Endothelial cell of umbilical vein (primary cell): Measurements from ENCODE around the gene BEND5. TPM values are rescaled to one million over a fixed set of nuclear protein-coding genes. Genes with fewer than 3 reads are reported as not detected.

ENCODE experiments used
- BruUV-seq: library from RNA; stranded (reverse); fragments of 400-500 nt; replicated peaks from 2 replicates; lab custom pipeline; 2021; lab: Mats Ljungman, UMichigan
- CTCF ChIA-PET: fragments of 300-600, 350-600 bp; sonication (Branson Sonifier 250); formaldehyde crosslinking; loops from one replicate; lab custom pipeline; 2021; ENCODE audit warnings: antibody characterized with exemption, inconsistent platforms; lab: Charles Lee
- POLR2A ChIA-PET: fragments of 300-600, 350-600 bp; sonication (Branson Sonifier 250); formaldehyde crosslinking; loops from one replicate; lab custom pipeline; 2021; ENCODE audit warnings: antibody characterized with exemption, inconsistent platforms; lab: Charles Lee
- DNase-seq: peaks from one replicate; pipeline ENCODE4 v3.0.0-alpha.2; 2011; ENCODE audit warnings: low read depth, low spot score
- FAIRE-seq: peaks from 2 replicates; lab custom pipeline; 2011; peaks lifted over from hg19 to GRCh38; lab: Jason Lieb, UNC
- H2AFZ ChIP-seq: 2 replicates; pipeline ENCODE4 v1.6.0; 2012; ENCODE audit warnings: low read depth, low read length, control low read depth, inconsistent platforms
- H3K27ac ChIP-seq: 2 replicates; pipeline ENCODE4 v1.5.1; 2011; ENCODE audit warnings: low read depth, mild to moderate bottlenecking, control low read depth, low read length, moderate library complexity; ENCODE audit not compliant: insufficient read depth
- H3K27me3 ChIP-seq, 2 experiments: 2 replicates each; pipeline versions ENCODE4 v1.6.0 to v1.6.1; 2011; ENCODE audit warnings: low read length in 2 of 2, mixed read lengths in 1 of 2; ENCODE audit not compliant: control insufficient read depth in 2 of 2, insufficient read depth in 2 of 2
- H3K36me3 ChIP-seq, 2 experiments: 2 replicates in 1 of 2; 3 replicates in 1 of 2; pipeline ENCODE4 v1.5.1; 2011; ENCODE audit warnings: low read length in 2 of 2, mild to moderate bottlenecking in 1 of 2, moderate library complexity in 1 of 2; ENCODE audit not compliant: control insufficient read depth in 2 of 2, insufficient read depth in 2 of 2; ENCODE audit errors: extremely low read depth in 1 of 2
- H3K4me1 ChIP-seq: 3 replicates; pipeline ENCODE4 v1.5.1; 2011; ENCODE audit warnings: mild to moderate bottlenecking, low read length; ENCODE audit not compliant: control insufficient read depth, insufficient read depth; ENCODE audit errors: extremely low read depth
- H3K4me2 ChIP-seq: 2 replicates; pipeline ENCODE4 v1.6.1; 2011; ENCODE audit warnings: low read length, control low read depth, mixed read lengths; ENCODE audit not compliant: insufficient read depth
- H3K4me3 ChIP-seq, 3 experiments: fragments of 200-600 bp in 1 of 3; sonication (generic), shearing (Covaris generic) in 1 of 3; replicated peaks in 1 of 3; 2 replicates each; pipeline ENCODE4 v1.5.1; 2011 to 2016; ENCODE audit warnings: control low read depth in 3 of 3, low read length in 3 of 3, mild to moderate bottlenecking in 2 of 3, inconsistent platforms in 1 of 3, low read depth in 1 of 3, moderate library complexity in 1 of 3; ENCODE audit not compliant: insufficient read depth in 1 of 3
- H3K79me2 ChIP-seq: 2 replicates; pipeline ENCODE4 v1.6.0; 2012; ENCODE audit warnings: low read length, inconsistent platforms; ENCODE audit not compliant: control insufficient read depth, insufficient read depth
- H3K9ac ChIP-seq: replicated peaks from 2 replicates; pipeline ENCODE3; 2011; ENCODE audit warnings: low read length, control low read depth; ENCODE audit not compliant: insufficient read depth; ENCODE audit errors: extremely low read depth
- H3K9me1 ChIP-seq: replicated peaks from 3 replicates; pipeline ENCODE4 v1.6.0; 2011; ENCODE audit warnings: mild to moderate bottlenecking, low read length; ENCODE audit not compliant: control insufficient read depth, insufficient read depth; ENCODE audit errors: extremely low read depth
- H3K9me3 ChIP-seq: replicated peaks from 2 replicates; pipeline ENCODE4 v1.5.1; 2012; ENCODE audit warnings: low read length, inconsistent platforms; ENCODE audit not compliant: control insufficient read depth, insufficient read depth
- H4K20me1 ChIP-seq: replicated peaks from 2 replicates; pipeline ENCODE3; 2011; ENCODE audit warnings: mild to moderate bottlenecking, low read length; ENCODE audit not compliant: control insufficient read depth, insufficient read depth; ENCODE audit errors: extremely low read depth
- EZH2 ChIP-seq: IDR thresholded peaks from 2 replicates; pipeline ENCODE4 v1.6.1; 2012; ENCODE audit warnings: borderline replicate concordance, low read depth, mild to moderate bottlenecking, moderate library complexity, low read length, inconsistent platforms; ENCODE audit not compliant: severe bottlenecking
- FOS ChIP-seq: IDR thresholded peaks from 2 replicates; pipeline ENCODE4 v1.6.1; 2011; ENCODE audit warnings: mild to moderate bottlenecking, low read length, moderate library complexity, borderline replicate concordance; ENCODE audit not compliant: insufficient read depth
- GATA2 ChIP-seq: IDR thresholded peaks from 2 replicates; pipeline ENCODE4 v1.7.0; 2011; ENCODE audit warnings: low read depth, mild to moderate bottlenecking, moderate library complexity, mixed read lengths, low read length; ENCODE audit not compliant: insufficient read length, insufficient read depth
- JUN ChIP-seq: IDR thresholded peaks from 2 replicates; pipeline ENCODE4 v1.6.1; 2011; ENCODE audit warnings: borderline replicate concordance, low read depth; ENCODE audit not compliant: insufficient read length, insufficient read depth
- MYC ChIP-seq: IDR thresholded peaks from one replicate; pipeline ENCODE4 v1.6.1; 2011; ENCODE audit warnings: mild to moderate bottlenecking, low read depth, low read length
- POLR2A ChIP-seq: IDR thresholded peaks from 2 replicates; pipeline ENCODE4 v1.6.1; 2012; ENCODE audit warnings: low read depth, mild to moderate bottlenecking, control low read depth, low read length
- POLR2AphosphoS5 ChIP-seq: IDR thresholded peaks from 2 replicates; pipeline ENCODE4 v1.6.1; 2012; ENCODE audit warnings: low read depth, mild to moderate bottlenecking, control low read depth, low read length, moderate library complexity; ENCODE audit not compliant: insufficient read depth
- dilution Hi-C: fragments of 300-500 bp; cut with MboI; formaldehyde crosslinking; loops from one replicate; pipeline ENCODE4 v1.15.0; 2019; ENCODE audit warnings: low sequenced_read_pairs; ENCODE audit not compliant: extremely low pct_ligation_motif_present
- intact Hi-C: fragments of 100-400 bp; cut with micrococcal nuclease; formaldehyde crosslinking; loops from one replicate; pipeline ENCODE4 v1.10.0; 2022
- polyA plus RNA-seq, 4 experiments: library from polyadenylated mRNA; depleted of rRNA in 3 of 4; stranded (reverse) in 3 of 4; unstranded in 1 of 4; fragments of >200 nt; gene quantifications; 2 replicates each; pipeline versions ENCODE4 v1.2.1 to v1.2.3, GENCODE V29; 2011 to 2012; ENCODE audit warnings: missing spikeins in 1 of 4
- total RNA-seq: library from RNA; stranded (reverse); gene quantifications from 2 replicates; pipeline ENCODE4 v1.2.3, GENCODE V29; 2021
- TF ChIP-seq, protein P1 (sequence below): IDR thresholded peaks from 2 replicates; pipeline ENCODE4 v1.6.1; 2011; ENCODE audit not compliant: insufficient read depth, insufficient read length
- TF ChIP-seq, protein P2 (sequence below), 2 donors: IDR thresholded peaks; 1 replicate in 1 of 2; 2 replicates in 1 of 2; pipeline ENCODE4 v1.5.1; 2011; ENCODE audit warnings: low read length in 2 of 2, mild to moderate bottlenecking in 2 of 2, moderate library complexity in 2 of 2, control low read depth in 1 of 2, inconsistent platforms in 1 of 2, low read depth in 1 of 2; ENCODE audit not compliant: insufficient read depth in 1 of 2; ENCODE audit errors: extremely low read depth in 1 of 2

BEND5 gene
- total and polyA plus RNA-seq, 2 donors (not counting 3 experiments of a cell fraction or from before 2014, with no cell fraction given) = not detected

DNA sequence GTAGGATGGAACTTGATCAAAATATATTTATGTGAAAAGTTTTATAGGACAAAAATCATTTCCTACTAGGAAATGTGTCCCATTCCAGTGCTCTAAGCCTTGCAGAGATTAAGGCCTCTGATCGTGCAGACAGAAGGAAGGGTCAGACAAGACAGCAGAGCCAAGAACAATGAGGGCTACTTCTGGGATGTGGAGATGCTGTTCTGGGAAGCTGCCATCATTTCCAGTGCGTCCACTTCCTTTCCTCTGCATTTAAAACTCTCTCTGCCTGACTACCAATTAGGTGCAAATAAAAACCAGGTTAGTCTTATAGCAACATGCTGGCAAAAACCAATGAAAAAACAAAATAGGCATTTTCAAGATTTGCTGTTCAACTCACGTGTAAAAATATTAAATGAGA is 36.1 kb downstream of the BEND5 start:
- H3K27ac ChIP-seq = no peak overlapping the region
- no peak overlapping the region for H3K4me2 ChIP-seq
- H3K4me1 ChIP-seq = no peaks in the 10 kb centered on the region
- ChIA-PET CTCF (no interaction called here), POLR2A (no interaction called here)
- dilution Hi-C loops = no loop called here
- no peak for DNase-seq
- no peak for FAIRE-seq
- H2AFZ ChIP-seq = no peak overlapping the region
- H3K36me3 ChIP-seq = no peaks in the 10 kb centered on the region
- no TSS peak for BruUV-seq
- H4K20me1 ChIP-seq = no peaks in the 10 kb centered on the region
- H3K9me1 ChIP-seq = no peaks in the 10 kb centered on the region
- H3K79me2 ChIP-seq = no peaks in the 10 kb centered on the region
- no peaks in the 10 kb centered on the region for H3K27me3 ChIP-seq
- no peak overlapping the region for H3K9ac ChIP-seq
- intact Hi-C loops = no loop called here
- no peaks in the 10 kb centered on the region for H3K9me3 ChIP-seq
- TF ChIP-seq GATA2 (no peak), EZH2 (no peak), MYC (no peak), FOS (no peak), POLR2A (no peak), POLR2AphosphoS5 (no peak), JUN (no peak)
- TF ChIP-seq, protein P1, sequence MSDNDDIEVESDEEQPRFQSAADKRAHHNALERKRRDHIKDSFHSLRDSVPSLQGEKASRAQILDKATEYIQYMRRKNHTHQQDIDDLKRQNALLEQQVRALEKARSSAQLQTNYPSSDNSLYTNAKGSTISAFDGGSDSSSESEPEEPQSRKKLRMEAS = no peak
- TF ChIP-seq, protein P2, sequence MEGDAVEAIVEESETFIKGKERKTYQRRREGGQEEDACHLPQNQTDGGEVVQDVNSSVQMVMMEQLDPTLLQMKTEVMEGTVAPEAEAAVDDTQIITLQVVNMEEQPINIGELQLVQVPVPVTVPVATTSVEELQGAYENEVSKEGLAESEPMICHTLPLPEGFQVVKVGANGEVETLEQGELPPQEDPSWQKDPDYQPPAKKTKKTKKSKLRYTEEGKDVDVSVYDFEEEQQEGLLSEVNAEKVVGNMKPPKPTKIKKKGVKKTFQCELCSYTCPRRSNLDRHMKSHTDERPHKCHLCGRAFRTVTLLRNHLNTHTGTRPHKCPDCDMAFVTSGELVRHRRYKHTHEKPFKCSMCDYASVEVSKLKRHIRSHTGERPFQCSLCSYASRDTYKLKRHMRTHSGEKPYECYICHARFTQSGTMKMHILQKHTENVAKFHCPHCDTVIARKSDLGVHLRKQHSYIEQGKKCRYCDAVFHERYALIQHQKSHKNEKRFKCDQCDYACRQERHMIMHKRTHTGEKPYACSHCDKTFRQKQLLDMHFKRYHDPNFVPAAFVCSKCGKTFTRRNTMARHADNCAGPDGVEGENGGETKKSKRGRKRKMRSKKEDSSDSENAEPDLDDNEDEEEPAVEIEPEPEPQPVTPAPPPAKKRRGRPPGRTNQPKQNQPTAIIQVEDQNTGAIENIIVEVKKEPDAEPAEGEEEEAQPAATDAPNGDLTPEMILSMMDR (IDR thresholded peaks at IDR 0.05; ENCODE audit: extremely low read depth in 1 of 2, insufficient read depth in 1 of 2, low read depth in 1 of 2, low read length in 2 of 2) = no peak
- no peak overlapping the region for H3K4me3 ChIP-seq
